Measurements from ENCODE around the gene SF3A2.
"Not testable (repeated sequence)": the region's sequence is repeated elsewhere in the genome, so short reads cannot be mapped to it uniquely, and the experiment has no call there.

SF3A2 gene

DNA sequence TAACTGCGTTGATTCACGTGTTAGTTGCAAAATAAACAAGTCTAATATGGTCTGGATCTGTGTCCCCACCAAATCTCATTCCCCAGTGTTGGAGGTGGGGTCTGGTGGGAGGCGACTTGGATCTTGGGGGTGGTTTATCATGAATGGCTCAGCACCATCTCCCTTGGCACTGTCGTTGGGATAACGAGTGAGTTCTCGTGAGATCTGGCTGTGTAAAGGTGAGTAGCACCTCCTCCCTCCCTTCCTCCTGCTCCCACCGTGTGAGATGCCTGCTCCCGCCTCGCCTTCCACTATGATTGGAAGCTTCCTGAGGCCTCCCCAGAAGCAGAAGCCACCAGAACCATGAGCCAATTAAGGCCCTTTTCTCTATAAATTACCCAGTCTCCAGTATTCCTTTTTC lies 40.5 kb downstream of the SF3A2 start:
- DNase-seq: no peak

DNA sequence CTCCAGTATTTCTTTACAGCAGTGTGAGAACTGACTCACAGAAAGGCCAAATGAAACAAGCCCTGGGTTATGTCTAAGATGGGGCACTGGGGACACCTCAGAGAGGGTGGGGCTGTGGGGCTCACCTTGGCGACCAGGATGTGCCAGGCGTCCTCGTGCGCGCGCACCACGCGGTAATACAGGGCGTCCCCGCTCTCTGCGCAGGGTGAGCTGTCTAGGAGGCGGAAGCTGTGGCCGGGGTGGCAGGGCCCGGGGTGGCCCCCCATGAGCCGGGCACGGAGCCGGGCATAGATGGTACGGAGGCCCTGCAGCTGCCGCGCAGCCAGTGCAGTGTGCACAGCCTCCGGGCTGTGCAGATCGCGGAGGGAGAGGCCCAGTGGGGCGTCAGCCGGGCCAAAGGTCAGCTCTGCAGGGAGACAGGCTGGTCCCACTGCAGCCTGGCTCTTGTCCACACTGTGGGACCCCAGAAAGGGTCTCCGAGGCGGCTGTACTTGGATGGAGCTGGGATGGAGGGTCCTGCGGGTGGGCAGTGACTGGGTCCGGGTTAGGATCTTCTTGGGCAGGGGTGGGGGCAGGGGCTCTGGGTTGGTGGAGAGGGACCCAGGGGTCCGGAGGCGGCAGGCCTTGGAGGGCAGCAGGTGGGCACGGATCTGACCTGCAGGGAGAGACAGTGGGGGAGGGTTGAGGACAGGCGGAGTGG lies 42.0 kb downstream of the SF3A2 start:
- no peak for DNase-seq

DNA sequence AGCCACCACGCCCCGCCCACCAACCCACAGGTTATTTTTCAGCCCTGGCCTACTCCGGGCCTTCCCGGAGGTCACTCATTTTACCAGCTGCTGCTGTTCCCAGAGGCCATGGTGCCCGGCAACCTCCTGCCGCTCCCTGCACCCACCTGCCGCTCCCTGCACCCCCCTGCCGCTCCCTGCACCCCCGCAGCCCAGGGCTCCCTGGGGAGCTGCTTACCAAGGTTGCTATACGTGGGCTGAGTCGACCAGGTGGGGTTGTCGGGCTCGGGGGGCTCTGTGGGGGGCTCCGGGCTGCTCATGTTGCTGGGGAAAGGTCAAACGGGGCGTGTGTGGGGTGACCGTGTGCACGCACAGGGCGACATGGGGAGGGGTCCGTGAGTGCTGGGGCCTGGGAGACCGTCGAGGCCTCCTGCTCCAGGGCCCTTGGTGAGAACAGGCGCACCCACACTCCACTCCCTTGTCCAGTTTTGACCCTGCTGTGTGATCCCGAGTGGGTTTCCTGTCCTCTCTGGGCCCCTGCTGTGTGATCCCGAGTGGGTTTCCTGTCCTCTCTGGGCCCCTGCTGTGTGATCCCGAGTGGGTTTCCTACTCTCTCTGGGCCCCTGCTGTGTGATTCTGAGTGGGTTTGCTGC lies 44.1 kb downstream of the SF3A2 start:
- DNase-seq: no peak

DNA sequence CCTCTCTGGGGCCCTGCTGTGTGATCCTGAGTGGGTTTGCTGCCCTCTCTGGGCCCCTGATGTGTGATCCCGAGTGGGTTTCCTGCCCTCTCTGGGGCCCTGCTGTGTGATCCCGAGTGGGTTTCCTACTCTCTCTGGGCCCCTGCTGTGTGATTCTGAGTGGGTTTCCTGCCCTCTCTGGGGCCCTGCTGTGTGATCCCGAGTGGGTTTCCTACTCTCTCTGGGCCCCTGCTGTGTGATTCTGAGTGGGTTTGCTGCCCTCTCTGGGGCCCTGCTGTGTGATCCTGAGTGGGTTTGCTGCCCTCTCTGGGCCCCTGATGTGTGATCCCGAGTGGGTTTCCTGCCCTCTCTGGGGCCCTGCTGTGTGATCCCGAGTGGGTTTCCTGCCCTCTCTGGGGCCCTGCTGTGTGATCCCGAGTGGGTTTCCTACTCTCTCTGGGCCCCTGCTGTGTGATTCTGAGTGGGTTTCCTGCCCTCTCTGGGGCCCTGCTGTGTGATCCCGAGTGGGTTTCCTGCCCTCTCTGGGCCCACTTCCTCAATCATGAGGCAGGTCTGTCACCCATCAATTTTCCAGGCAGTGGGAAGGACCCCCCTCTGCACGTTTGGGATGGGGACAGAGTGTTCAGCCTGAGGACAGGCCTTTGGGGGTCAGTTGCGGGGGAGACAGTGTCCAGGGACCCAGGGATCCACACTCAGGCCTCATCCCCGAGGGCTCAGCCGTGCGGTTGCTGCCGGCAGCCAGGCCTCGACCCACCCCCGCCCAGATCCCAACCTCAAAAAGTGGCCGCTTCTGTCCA lies 44.8 kb downstream of the SF3A2 start:
- DNase-seq: not testable (repeated sequence)

DNA sequence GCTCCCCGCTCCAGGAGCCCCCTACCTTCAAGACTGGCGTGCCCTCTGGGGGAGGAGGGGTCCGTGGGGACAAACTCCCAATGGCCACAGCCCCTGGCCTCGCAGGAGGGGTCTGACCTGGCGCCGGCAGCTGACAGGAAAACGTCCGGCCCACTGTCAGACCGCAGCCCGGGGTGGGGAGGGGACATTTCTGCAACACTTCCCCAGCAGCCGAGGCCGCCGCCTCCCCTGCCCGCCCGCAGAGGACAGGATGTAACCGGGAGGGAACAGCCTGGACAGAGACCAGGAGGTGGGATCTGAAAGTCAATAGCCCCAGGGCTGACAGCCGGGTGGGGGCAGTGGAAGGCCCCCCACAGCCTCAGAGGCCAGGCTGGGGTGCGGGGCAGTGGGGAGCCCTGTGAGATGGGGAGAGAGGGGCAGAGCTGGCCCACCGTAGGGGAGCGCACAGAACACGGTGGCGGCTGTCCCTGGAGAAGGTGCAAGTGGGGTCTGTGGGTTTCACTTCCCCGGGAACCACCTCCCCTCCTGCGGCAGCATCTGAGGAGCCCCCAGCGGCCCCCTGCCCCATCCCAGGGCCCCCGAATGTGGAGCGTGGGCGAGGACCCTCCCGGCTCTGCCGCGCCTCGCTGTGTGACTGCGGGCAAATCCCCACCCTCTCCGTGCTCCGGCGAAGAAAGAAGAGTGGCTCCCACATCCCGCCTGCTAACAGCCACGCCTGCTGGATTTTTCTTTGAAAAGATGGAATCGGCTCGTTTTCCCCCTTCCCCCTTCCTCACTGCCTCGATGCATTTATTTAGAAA lies 45.6 kb downstream of the SF3A2 start, which contains the start of gene PEAK3:
Gene PEAK3, minus strand, starts transcription at position 114 of the 800 bp plus-strand sequence. CDS start 1,244 bp downstream, outside the sequence.
- no peak for DNase-seq

DNA sequence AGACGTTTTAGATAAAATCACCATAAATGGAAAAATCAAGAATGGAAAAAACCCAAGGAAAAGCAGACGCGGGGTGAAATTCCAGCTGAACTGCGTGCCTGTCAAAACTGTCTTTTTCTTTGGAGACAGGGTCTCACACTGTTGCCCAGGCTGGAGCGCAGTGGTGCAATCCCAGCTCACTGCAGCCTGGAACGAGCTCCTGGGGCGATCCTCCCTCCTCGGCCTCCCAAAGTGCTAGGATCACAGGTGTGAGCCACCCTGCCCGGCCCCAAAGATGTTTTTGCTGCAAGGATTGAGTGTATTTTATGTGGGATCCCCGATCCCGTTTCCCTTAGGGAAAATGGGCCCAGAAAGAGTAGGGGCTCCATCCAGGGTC lies 46.2 kb downstream of the SF3A2 start:
- no peak for DNase-seq

DNA sequence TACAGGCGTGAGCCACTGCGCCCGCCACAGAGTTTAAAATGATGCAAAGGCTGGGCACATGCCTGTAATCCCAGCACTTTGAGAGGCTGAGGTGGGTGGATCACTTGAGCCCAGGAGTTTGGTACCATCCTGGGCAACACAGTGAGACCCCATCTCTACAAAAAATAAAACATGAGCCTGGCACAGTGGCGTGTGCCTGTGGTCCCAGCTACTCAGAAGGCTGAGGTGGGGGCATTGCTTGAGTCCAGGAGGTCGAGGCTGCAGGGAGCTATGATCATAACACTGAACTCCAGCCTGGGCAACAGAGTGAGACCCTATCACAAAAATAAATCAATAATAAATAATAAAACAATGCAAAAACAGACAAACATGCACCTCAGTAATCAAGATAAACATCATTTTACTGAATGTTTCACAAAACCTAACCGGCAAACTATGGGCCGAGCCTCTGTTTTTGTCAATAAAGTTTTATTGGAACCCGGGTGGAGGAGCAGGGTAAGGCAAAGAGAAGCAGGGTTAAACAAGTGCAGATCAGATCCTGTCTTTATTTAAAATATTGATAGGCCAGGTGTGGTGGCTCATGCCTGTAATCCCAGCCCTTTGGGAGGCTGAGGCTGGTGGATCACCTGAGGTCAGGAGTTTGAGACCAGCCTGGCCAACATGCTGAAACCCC lies 47.3 kb downstream of the SF3A2 start:
- DNase-seq: no peak

DNA sequence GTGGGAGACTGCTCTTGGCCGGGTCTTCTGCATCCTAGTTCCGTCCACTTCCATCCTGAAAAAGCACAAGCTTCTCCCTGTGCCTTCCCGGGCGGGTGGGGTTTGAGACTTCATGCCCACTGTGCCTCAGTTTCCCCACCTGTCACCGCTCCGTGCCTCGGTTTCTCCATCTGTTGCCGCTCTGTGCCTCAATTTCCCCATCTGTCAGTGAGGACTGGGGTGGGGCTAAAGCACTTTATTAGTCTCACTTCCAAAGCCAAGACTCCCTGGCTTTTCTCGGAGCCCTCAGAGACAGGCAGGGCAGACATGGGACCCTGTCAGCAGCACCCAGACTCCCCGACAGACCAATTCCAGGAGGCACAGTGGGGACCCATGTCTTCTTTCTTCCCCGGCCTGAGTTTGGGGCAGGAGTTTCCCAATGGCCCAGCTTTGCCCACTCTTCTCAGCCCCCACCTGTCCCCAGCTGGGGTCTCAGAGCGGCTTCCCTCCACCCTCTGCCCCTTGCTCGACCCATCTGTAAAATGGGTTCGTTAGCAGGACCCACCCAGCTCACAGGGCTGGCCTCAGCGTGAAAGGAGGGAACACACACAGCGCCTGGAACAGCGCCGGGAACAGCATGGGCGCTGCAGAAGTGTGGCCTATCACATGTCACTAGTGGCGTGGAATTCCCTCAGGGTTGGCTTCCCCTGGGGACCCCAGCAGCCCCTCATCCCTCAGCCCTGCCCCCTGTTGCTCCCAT lies 49.9 kb downstream of the SF3A2 start:
- DNase-seq: no peak

DNA sequence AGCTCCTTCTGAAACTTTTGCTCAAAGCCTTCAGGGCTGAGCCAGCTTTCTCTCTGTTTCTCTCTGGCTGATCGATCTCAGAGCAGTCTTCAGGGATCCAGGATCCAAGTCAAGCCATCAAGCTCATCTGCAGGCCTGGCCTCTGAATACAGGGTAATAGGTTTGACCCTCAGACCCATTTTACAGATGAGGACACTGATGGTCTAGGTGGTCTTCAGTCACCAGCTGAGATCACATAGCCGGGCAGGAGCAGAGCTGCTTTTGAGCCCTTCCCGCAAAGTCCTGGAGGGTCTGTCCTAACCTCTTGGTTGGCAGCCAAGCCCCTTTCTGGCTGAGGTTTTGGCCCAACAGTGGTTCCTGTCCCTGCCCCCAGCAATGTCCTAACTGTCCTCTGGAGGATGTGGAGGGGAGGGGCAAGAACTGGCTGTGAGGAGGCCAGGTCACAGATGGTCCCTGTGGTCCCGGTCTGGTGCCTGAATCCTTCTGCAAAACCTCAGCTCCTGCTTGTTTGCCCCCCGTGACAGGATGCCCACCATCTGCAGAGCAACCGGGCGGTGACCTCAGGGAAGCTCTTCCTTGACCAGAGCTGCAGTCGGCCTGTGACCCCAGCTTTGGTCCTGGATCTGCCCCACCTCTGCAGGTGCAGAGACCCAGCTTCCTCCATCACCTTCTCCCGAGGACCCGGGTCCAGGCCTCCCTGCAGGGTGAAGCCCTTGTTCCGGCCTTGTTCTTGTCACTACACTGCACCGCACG lies 51.1 kb downstream of the SF3A2 start:
- no peak for DNase-seq

DNA sequence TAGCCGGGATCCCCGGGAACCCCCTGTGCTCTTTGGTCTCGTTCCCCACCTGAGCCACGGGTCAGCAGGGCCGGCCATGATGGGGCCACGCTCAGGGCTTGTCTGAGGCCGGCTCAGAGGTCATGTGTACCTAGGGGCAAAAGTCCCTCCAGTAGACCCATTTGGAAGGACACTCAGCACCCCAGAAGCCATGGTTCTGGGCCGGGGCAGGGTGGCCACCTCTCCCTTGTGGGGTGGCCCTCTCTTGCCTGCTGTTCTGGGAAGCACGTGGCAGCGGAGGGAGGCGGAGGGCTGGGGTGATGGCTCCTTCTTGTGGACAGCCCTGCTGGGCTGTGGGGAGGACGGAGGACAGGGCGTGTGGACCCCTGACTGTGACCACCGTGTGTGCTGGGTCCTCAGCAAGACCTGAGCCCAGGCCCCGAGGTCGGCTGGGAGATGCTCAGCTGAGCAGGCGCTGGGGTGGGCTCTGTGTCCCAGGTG lies 51.8 kb downstream of the SF3A2 start:
- DNase-seq: no peak

DNA sequence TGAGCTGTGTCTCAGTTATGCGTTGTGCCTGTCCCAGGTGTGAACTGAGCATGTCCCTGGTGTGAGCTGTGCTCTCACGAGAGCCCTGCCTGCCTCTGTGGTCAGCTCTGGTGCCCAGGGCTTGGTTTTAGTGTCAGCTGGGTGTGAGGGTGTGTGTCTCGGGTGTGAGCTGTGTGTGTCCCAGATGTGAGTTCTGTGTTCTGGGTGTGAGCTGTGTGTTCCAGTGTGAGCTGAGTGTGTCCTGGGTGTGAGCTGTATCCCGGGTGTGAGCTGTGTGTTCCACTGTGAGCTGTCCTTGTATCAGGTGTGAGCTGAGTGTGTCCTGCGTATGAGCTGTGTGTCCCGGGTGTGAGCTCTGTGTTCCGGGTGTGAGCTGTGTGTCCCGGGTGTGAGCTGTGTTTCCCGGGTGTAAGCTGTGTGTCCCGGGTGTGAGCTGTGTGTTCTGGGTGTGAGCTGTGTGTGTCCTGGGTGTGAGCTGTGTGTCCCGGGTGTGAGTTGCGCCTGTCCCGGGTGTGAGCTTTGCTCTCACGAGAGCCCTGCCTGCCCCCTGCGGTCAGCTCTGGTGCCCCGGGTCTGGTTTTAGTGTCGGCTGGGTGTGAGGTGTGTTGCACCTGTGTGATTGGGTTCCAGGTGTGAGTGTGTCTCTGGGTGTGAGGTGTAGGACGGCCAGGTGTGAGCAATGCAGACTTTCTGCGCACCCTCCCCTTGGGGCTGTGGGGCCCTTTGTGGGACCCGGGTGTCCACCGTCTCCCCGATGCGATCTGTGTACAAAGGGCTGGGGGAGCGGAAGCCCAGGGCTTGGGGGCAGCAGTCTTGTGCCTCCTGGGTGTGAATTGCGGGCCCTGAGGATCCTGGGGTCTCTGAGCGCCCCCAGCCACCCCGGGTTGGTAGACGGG lies 52.4 kb downstream of the SF3A2 start:
- no peak for DNase-seq

DNA sequence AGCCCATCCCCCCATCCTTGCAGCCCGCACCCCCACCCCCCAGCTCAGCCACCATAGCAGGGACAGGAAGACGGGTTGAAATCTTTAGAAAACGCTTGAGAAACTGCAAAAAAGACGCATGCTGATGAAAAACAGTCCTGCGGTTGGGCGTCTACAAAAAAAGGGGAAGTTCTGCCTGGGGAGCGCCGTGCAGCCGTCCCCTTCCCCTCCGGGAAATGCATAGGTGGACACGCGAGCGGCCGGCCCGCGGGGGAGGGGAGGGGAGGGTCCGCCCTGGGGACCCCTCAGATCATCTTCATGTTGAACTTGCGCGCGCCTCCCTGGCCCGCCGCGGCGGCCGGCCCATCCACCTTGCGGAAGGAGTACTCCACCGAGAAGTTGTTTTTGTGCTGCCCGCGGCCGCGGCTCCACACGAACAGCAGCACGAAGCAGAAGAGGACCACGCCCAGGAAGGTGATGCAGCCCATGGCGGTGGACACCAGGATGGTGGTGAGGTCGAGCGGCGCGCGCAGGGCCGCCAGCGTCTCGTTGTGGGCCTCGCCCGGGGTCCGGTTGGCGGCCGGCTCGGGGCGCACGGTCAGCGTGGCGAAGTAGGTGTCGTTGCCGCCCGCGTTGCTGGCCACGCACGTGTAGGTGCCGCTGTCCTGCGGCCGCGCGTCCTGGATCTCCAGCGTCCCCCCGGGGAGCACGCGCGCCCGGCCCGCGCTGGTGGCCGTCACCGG lies 53.3 kb downstream of the SF3A2 start:
- peak; percentile 53 for DNase-seq

DNA sequence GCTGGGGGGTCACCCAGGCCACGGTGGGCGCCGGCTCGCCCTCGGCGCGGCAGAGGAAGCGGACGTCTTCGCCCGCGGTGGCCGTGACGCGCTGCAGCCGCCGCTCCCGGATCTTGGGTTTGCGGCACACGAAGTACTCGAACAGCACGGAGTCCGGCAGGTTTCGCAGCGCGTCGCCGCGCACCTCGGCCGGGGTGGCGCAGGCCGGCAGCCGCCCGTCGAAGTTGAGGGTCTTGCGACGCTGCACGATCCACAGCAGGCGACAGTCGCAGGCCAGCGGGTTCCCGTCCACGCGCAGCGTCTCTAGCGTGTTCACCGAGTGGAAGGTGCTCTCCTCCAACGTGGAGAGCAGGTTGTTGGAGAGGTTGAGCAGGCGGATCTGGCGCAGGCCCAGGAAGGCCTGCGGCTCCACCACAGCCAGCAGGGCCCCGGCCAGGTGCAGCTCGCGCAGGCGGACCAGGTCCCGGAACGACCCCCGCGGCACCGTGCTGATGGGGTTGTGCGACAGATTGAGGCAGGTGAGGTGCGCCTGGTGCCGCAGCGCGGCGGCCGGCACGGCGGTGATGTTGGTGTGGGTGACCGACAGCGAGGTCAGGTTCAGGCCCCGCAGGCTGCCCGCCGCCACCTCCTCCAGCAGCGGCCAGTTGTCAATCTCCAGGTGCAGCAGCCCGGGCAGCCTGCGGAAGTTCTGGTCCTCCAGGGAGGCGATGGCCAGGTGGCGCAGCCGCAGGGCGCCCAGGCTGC lies 54.0 kb downstream of the SF3A2 start:
- peak; percentile 25 for DNase-seq

DNA sequence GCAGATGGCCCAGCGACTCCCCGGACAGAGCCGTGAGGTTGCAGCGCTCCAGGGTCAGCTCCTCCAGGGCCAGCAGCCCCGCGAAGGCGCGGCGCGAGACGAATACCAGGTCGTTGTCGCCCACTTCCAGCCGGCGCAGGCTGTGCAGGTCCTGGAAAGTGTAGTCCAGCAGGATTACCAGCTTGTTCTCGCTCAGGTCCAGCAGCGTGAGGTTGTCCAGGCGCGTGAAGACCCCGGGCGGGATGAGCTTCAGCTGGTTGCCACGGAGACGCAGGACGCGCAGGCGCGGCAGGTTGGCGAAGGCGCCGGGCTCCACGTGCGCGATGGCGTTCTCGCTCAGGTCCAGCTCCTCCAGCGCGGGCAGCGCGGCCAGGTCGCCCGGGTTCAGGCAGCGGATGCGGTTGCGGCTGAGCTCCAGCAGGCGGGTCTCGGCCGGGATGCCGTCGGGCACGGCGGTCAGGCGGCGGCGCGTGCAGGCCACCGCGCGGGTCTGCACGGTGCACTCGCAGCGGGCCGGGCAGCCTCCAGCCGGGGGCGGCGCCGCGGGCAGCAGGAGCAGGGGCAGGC lies 54.6 kb downstream of the SF3A2 start:
- DNase-seq: no peak

DNA sequence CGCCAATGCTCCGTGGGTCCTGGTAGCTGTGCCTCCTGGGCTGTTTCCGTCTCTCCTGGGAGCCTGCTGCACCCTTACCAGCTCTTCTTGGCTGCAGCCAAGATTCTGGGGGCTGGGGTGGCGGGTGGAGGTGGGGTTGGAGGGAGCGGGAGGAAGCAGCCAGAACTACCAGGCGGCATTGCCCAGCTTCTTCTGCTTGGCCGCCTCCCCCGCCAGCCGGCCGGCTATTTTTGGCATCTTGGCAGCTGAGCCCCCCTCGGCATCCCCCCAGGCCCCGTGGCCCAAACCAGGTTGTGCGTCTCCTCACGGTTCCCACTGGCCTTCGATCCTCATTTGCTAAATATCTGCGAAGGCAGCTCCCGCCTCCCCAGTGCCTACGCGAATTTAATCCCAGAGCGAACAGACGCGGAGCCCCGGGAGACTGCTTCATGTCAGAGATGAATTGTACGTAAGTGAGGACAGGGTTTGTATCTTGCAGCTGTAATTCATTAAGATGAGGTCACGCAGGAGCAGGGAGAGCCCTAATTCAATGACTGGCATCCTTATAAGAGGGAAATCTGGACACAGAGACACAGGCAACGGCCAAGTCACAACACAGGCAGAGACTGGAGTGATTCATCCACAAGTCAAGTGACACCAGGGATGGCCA lies 58.2 kb downstream of the SF3A2 start:
- no peak for DNase-seq

DNA sequence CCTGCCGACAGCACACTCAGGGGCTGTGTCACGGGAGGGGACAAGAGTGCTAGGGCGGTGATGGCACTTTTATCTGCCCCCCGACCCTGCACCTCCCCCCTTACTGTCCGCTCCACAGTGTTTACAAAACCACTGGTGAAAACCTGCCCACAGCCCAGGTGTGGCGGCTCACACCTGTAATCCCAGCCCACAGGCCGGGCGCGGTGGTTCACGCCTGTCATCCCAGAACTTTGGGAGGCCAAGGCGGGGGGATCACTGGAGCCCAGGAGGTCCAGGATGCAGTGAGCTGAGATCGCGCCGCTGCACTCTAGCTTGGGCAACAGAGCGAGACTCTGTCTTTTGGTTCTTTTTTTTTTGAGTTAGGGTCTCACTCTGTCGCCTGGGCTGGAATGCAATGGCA lies 59.5 kb downstream of the SF3A2 start:
- no peak for DNase-seq
